ENCODE data around the gene SPACA6. TPM values are rescaled to one million over a fixed set of nuclear protein-coding genes. Genes with fewer than 3 reads are reported as not detected.
A peak's percentile ranks its signal among the peaks of the same experiment; 100 is the strongest.

Gene SPACA6
- total RNA-seq, 1 experiment from 2014 or later = 13.3 TPM

DNA sequence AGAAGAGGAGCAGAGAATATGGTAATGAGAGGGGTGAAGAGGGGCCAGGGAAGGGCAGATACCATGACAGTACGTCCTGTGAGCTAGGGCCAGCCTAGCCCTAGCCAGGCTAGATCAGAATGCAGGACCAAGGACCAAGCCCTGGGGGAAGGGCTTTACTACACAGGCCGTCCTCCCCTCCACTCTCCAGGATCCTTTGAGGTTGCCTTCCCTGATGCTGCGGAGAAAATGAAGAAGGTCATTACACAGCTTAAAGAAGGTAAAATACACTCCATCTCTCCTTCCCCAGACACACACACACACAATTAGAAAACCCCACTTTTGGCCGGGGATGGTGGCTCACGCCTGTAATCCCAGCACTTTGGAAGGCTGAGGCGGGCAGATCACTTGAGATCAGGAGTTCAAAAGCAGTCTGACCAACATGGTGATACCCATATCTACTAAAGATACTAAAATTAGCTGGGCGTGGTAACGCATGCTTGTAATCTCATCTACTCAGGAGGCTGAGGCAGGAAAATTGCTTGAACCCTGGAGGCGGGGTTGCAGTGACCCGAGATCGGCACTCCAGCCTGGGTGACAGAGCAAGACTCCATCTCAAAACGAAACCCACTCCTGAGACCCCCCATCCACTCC lies 8.5 kb downstream of the SPACA6 start (continued):
- TF ChIP-seq, protein P1, sequence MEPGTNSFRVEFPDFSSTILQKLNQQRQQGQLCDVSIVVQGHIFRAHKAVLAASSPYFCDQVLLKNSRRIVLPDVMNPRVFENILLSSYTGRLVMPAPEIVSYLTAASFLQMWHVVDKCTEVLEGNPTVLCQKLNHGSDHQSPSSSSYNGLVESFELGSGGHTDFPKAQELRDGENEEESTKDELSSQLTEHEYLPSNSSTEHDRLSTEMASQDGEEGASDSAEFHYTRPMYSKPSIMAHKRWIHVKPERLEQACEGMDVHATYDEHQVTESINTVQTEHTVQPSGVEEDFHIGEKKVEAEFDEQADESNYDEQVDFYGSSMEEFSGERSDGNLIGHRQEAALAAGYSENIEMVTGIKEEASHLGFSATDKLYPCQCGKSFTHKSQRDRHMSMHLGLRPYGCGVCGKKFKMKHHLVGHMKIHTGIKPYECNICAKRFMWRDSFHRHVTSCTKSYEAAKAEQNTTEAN (CRISPR knock-in tag; IDR thresholded peaks at IDR 0.05) = no peak
- TF ChIP-seq ZNF416 (CRISPR knock-in tag; IDR thresholded peaks at IDR 0.05) = no peak

DNA sequence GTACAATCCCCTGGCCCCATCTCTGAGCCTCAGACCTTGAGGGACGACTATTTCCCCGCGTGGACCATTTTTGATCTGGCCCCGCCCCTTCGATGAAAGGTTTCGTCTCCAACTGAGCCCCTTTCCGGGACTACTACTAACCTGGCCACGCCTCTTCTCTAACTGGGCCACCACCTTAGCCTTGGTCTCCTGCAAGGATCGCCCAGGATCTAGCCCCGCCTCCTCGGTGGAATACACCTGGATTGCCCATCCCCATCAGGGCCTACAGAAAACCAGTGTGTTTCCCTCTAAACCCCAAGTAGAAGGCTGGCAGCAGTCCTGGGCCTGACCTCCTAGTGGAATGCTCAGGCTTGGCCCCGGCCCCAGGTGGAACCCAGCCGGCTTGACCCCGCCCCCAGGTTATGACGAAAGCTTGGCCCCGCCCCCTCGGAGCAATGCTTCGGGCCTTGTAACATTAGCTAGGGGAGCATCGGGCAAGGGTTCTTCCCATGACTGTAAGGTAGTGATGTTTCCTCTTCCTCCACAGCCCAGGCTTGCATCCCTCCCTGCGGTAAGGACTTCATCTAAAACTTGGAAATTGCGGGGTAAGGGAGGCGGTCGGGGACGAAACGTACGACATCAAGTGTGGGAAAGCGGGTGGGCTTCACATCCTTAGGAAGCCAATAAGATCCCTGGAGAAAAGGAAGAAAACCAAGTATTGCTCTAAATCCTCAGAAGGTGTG lies 9.1 kb downstream of the SPACA6 start:
- no peaks in the 10 kb centered on the region for H3K9me3 Mint-ChIP-seq
- H3K4me3 Mint-ChIP-seq = peak overlapping the region; percentile 94
- CTCF ChIA-PET = interaction anchor here (1.1 to 3.6 kb wide), 9 partner anchors 10 to 443 kb away, joined by 3 to 38 read pairs (median 15); no protein-coding TSS in a partner anchor
- TF ChIP-seq, protein P2, sequence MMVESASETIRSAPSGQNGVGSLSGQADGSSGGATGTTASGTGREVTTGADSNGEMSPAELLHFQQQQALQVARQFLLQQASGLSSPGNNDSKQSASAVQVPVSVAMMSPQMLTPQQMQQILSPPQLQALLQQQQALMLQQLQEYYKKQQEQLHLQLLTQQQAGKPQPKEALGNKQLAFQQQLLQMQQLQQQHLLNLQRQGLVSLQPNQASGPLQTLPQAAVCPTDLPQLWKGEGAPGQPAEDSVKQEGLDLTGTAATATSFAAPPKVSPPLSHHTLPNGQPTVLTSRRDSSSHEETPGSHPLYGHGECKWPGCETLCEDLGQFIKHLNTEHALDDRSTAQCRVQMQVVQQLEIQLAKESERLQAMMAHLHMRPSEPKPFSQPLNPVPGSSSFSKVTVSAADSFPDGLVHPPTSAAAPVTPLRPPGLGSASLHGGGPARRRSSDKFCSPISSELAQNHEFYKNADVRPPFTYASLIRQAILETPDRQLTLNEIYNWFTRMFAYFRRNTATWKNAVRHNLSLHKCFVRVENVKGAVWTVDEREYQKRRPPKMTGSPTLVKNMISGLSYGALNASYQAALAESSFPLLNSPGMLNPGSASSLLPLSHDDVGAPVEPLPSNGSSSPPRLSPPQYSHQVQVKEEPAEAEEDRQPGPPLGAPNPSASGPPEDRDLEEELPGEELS (CRISPR knock-in tag; IDR thresholded peaks at IDR 0.05) = no peak
- TF ChIP-seq TEAD1 (CRISPR knock-in tag; IDR thresholded peaks at IDR 0.05) = 0 out of 2 replicates have a peak, but pooled peaks have one; percentile 39
- peak overlapping the region; percentile 100 for H3K27ac Mint-ChIP-seq
- H3K27me3 Mint-ChIP-seq (ENCODE audit: low read depth) = no peaks in the 10 kb centered on the region; the same call in 1 of the 2 replicates
- POLR2A ChIA-PET = interaction anchor here (0.6 to 2.4 kb wide), 4 partner anchors 12 to 76 kb away, joined by 3 to 17 read pairs (median 6); no protein-coding TSS in a partner anchor
- DNase-seq (ENCODE audit: low spot score) (peak; percentile 96), ATAC-seq (peak; percentile 62)
- H3K4me1 Mint-ChIP-seq = peaks cover 29% of the 10 kb centered on the region
- peaks cover 26% of the 10 kb centered on the region for H3K36me3 Mint-ChIP-seq

DNA sequence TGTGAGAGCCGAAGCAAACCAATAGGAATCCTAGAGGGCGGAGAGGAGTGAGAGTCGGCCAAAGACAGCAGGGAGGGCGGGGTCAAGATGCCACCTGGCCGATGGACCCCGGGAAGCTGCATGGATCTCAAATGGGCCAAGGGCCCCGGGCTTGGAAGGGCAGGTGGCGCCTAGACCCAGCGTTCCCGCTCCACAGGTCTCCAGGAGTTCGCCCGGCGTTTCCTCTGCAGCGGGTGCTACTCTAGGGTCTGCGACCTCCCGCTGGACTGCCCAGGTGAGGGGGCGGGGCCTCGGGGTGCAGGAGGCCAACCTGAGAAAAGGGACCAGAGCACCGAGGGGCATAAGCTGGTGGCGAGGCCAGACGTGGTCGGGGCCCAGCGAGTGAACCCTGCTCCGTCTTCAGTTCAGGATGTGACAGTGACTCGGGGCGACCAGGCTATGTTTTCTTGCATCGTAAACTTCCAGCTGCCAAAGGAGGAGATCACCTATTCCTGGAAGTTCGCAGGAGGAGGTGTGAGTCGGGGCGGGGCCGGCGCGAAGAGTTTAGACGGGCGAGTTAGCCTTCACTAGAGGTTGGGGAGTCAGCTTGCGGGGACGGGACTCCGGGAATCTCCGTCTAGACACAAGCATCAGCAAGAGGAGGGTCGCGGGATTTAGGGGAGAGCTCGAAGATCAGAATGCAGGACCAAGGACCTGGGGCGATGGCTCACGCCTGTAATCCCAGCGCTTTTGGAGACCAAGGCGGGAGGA lies 9.9 kb downstream of the SPACA6 start:
- Mint-ChIP-seq H3K27me3 (ENCODE audit: low read depth) (peaks cover under 1% of the 10 kb centered on the region), H3K4me1 (peaks cover 29% of the 10 kb centered on the region), H3K27ac (peak overlapping the region; percentile 100), H3K4me3 (peak overlapping the region; percentile 94), H3K36me3 (peaks cover 21% of the 10 kb centered on the region), H3K9me3 (no peaks in the 10 kb centered on the region)
- peak; percentile 79 for DNase-seq (ENCODE audit: low spot score)
- 0 out of 2 replicates have a peak, but pooled peaks have one; percentile 38 for TF ChIP-seq CREB1 (CRISPR knock-in tag; IDR thresholded peaks at IDR 0.05)
- no peak; the same call in 1 of the 2 replicates for TF ChIP-seq FOXP1 (CRISPR knock-in tag; IDR thresholded peaks at IDR 0.05; ENCODE audit: borderline replicate concordance)
- TF ChIP-seq, protein P3, sequence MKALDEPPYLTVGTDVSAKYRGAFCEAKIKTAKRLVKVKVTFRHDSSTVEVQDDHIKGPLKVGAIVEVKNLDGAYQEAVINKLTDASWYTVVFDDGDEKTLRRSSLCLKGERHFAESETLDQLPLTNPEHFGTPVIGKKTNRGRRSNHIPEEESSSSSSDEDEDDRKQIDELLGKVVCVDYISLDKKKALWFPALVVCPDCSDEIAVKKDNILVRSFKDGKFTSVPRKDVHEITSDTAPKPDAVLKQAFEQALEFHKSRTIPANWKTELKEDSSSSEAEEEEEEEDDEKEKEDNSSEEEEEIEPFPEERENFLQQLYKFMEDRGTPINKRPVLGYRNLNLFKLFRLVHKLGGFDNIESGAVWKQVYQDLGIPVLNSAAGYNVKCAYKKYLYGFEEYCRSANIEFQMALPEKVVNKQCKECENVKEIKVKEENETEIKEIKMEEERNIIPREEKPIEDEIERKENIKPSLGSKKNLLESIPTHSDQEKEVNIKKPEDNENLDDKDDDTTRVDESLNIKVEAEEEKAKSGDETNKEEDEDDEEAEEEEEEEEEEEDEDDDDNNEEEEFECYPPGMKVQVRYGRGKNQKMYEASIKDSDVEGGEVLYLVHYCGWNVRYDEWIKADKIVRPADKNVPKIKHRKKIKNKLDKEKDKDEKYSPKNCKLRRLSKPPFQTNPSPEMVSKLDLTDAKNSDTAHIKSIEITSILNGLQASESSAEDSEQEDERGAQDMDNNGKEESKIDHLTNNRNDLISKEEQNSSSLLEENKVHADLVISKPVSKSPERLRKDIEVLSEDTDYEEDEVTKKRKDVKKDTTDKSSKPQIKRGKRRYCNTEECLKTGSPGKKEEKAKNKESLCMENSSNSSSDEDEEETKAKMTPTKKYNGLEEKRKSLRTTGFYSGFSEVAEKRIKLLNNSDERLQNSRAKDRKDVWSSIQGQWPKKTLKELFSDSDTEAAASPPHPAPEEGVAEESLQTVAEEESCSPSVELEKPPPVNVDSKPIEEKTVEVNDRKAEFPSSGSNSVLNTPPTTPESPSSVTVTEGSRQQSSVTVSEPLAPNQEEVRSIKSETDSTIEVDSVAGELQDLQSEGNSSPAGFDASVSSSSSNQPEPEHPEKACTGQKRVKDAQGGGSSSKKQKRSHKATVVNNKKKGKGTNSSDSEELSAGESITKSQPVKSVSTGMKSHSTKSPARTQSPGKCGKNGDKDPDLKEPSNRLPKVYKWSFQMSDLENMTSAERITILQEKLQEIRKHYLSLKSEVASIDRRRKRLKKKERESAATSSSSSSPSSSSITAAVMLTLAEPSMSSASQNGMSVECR (CRISPR knock-in tag; IDR thresholded peaks at IDR 0.05; ENCODE audit: borderline replicate concordance) = peak; percentile 52; the same call in 1 of the 2 replicates
- no peak for TF ChIP-seq NFATC4 (CRISPR knock-in tag; IDR thresholded peaks at IDR 0.05)
- TF ChIP-seq TEAD1 (CRISPR knock-in tag; IDR thresholded peaks at IDR 0.05) = 0 out of 2 replicates have a peak, but pooled peaks have one; percentile 15
- TF ChIP-seq IRF2 (CRISPR knock-in tag; IDR thresholded peaks at IDR 0.05; ENCODE audit: borderline replicate concordance, low read depth) = no peak
- peak; percentile 61 for ATAC-seq
- CTCF ChIA-PET = interaction anchor here (0.5 to 3.6 kb wide), 15 partner anchors 10 to 1788 kb away, joined by 3 to 38 read pairs (median 7); no protein-coding TSS in a partner anchor
- POLR2A ChIA-PET = interaction anchor here (0.6 to 2.4 kb wide), 4 partner anchors 12 to 75 kb away, joined by 3 to 17 read pairs (median 6); no protein-coding TSS in a partner anchor

All from WTC11 (cell line).